GM23338 (cell line): ENCODE data around the gene PROSER2.

Source experiments
- CREB1 ChIP-seq: fragments of 250-450 bp; sonication (Bioruptor Pico); IDR thresholded peaks from 2 replicates; pipeline ENCODE4 v1.5.0; 2020; ENCODE audit warnings: low read depth, mild to moderate bottlenecking, moderate library complexity
- EZH2 ChIP-seq: fragments of 200-600 bp; sonication (generic); IDR thresholded peaks from one replicate; pipeline ENCODE4 v1.8.0; 2017; ENCODE audit warnings: antibody characterized with exemption, mild to moderate bottlenecking, low read depth; ENCODE audit not compliant: unreplicated experiment
- EZH2phosphoT487 ChIP-seq: fragments of 200-600 bp; sonication (generic); IDR thresholded peaks from one replicate; pipeline ENCODE4 v1.8.1; 2018; ENCODE audit warnings: antibody characterized with exemption; ENCODE audit not compliant: unreplicated experiment
- JUNB ChIP-seq: IDR thresholded peaks from one replicate; pipeline ENCODE4 v1.6.1; 2016; ENCODE audit warnings: antibody characterized with exemption; ENCODE audit not compliant: unreplicated experiment
- NANOG ChIP-seq: IDR thresholded peaks from 2 replicates; pipeline ENCODE4 v1.6.1; 2016; ENCODE audit warnings: antibody characterized with exemption, borderline replicate concordance
- POLR2AphosphoS5 ChIP-seq: IDR thresholded peaks from 2 replicates; pipeline ENCODE4 v1.6.1; 2016; ENCODE audit warnings: antibody characterized with exemption, low read depth
- TF ChIP-seq, protein P1 (sequence below), 2 experiments: fragments of 200-600 bp in 1 of 2; sonication (generic) in 1 of 2; conservative IDR thresholded peaks; 2 replicates each; pipeline versions ENCODE4 v1.5.1 to v1.6.1; 2016 to 2017; ENCODE audit warnings: antibody characterized with exemption in 2 of 2, low read depth in 2 of 2, mild to moderate bottlenecking in 2 of 2, moderate library complexity in 1 of 2

- TF ChIP-seq, protein P1, sequence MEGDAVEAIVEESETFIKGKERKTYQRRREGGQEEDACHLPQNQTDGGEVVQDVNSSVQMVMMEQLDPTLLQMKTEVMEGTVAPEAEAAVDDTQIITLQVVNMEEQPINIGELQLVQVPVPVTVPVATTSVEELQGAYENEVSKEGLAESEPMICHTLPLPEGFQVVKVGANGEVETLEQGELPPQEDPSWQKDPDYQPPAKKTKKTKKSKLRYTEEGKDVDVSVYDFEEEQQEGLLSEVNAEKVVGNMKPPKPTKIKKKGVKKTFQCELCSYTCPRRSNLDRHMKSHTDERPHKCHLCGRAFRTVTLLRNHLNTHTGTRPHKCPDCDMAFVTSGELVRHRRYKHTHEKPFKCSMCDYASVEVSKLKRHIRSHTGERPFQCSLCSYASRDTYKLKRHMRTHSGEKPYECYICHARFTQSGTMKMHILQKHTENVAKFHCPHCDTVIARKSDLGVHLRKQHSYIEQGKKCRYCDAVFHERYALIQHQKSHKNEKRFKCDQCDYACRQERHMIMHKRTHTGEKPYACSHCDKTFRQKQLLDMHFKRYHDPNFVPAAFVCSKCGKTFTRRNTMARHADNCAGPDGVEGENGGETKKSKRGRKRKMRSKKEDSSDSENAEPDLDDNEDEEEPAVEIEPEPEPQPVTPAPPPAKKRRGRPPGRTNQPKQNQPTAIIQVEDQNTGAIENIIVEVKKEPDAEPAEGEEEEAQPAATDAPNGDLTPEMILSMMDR (conservative IDR thresholded peaks at IDR 0.05; ENCODE audit: low read depth in 2 of 2), result no peak
- TF ChIP-seq POLR2AphosphoS5, result no peak
- TF ChIP-seq EZH2phosphoT487, result no peak
- TF ChIP-seq EZH2, result no peak
- no peak for TF ChIP-seq NANOG
- no peak for TF ChIP-seq JUNB
- no peak for TF ChIP-seq CREB1 (CRISPR knock-in tag)
Observed at GRCh38 chr10:11781114-11781513, 42.0 kb upstream of the PROSER2 start.
